Common myeloid progenitor, CD34-positive (primary cell): ENCODE results near the gene GPBP1.

ENCODE experiments used
- CTCF ChIA-PET: fragments of 350-600 bp; sonication (Branson Sonifier 250); formaldehyde crosslinking; loops from one replicate; lab custom pipeline; 2021; ENCODE audit warnings: antibody characterized with exemption; lab: Charles Lee
- POLR2A ChIA-PET: fragments of 350-600 bp; sonication (Branson Sonifier 250); formaldehyde crosslinking; loops from one replicate; lab custom pipeline; 2021; ENCODE audit warnings: antibody characterized with exemption; lab: Charles Lee
- DNase-seq, 3 donors: peaks; one replicate each; pipeline versions ENCODE4 v3.0.0 to v3.0.0-alpha.2; 2013
- H3K27ac ChIP-seq, 2 experiments: 1 replicate in 1 of 2; 2 replicates in 1 of 2; pipeline ENCODE4 v1.7.0; 2013; ENCODE audit warnings: inconsistent platforms in 2 of 2, low read length in 2 of 2, mild to moderate bottlenecking in 2 of 2, low read depth in 1 of 2, moderate library complexity in 1 of 2; ENCODE audit not compliant: severe bottlenecking in 2 of 2, insufficient read depth in 1 of 2, poor library complexity in 1 of 2
- H3K27me3 ChIP-seq, 5 experiments: replicated peaks in 2 of 5; 1 replicate in 3 of 5; 2 replicates in 2 of 5; pipeline versions ENCODE4 v1.6.1 to v1.7.0; 2013; ENCODE audit warnings: low read length in 4 of 5, mild to moderate bottlenecking in 2 of 5, moderate library complexity in 2 of 5, inconsistent platforms in 1 of 5; ENCODE audit not compliant: insufficient read depth in 5 of 5, control insufficient read depth in 4 of 5
- H3K36me3 ChIP-seq, 4 experiments: 1 replicate in 2 of 4; 2 replicates in 2 of 4; pipeline versions ENCODE4 v1.6.1 to v1.7.0; 2013; ENCODE audit warnings: low read length in 3 of 4, control low read depth in 1 of 4, mild to moderate bottlenecking in 1 of 4; ENCODE audit not compliant: control insufficient read depth in 4 of 4, insufficient read depth in 4 of 4
- H3K4me1 ChIP-seq, 4 experiments: 1 replicate in 3 of 4; 2 replicates in 1 of 4; pipeline versions ENCODE4 v1.6.1 to v1.7.1; 2013; ENCODE audit warnings: low read length in 3 of 4, mild to moderate bottlenecking in 3 of 4, control low read depth in 1 of 4, inconsistent platforms in 1 of 4, moderate library complexity in 1 of 4; ENCODE audit not compliant: control insufficient read depth in 4 of 4, insufficient read depth in 4 of 4; ENCODE audit errors: control extremely low read depth in 1 of 4
- H3K4me3 ChIP-seq, 7 experiments: 1 replicate in 4 of 7; 2 replicates in 3 of 7; pipeline versions ENCODE4 v1.5.1 to v1.7.0; 2013; ENCODE audit warnings: mild to moderate bottlenecking in 7 of 7, low read length in 6 of 7, moderate library complexity in 6 of 7, inconsistent platforms in 2 of 7, low read depth in 2 of 7, control low read depth in 1 of 7; ENCODE audit not compliant: insufficient read depth in 4 of 7, control insufficient read depth in 1 of 7; ENCODE audit errors: extremely low read depth in 1 of 7
- H3K9me3 ChIP-seq, 5 experiments: 1 replicate in 4 of 5; 2 replicates in 1 of 5; pipeline versions ENCODE4 v1.6.1 to v1.7.1; 2013; ENCODE audit warnings: low read length in 4 of 5, mild to moderate bottlenecking in 2 of 5, inconsistent platforms in 1 of 5, low read depth in 1 of 5, moderate library complexity in 1 of 5; ENCODE audit not compliant: control insufficient read depth in 4 of 5, insufficient read depth in 2 of 5; ENCODE audit errors: control extremely low read depth in 1 of 5
- WGBS: methylation state at CpG from one replicate; pipeline ENCODE4 v1.1.5; 2013; ENCODE audit not compliant: insufficient coverage; 5-methylcytosine and 5-hydroxymethylcytosine counted together

The GPBP1 gene

GRCh38 chr5:57202811-57203210 lies 29.0 kb downstream of the GPBP1 start:
- Histone ChIP-seq H3K27me3 (no peaks in the 10 kb centered on the region), H3K27ac (no peak overlapping the region), H3K9me3 (no peaks in the 10 kb centered on the region), H3K36me3 (peaks cover 3 to 8% (median 4%) of the 10 kb centered on the region in 4 experiments), H3K4me3 (no peak overlapping the region), H3K4me1 (peaks cover 4 to 28% (median 15%) of the 10 kb centered on the region in 4 experiments)
- WGBS: no CpG with 5 or more reads among the region's 1 CpG
- ChIA-PET CTCF (interaction anchor here (1.2 to 2.6 kb wide), 5 partner anchors 10 to 17 kb away, joined by 3 to 9 read pairs (median 4); no protein-coding TSS in a partner anchor), POLR2A (no interaction called here)
- DNase-seq: no peak

GRCh38 chr5:57207007-57207653 lies 33.3 kb downstream of the GPBP1 start:
- POLR2A ChIA-PET: no interaction called here

GRCh38 chr5:57207681-57208080 lies 33.8 kb downstream of the GPBP1 start:
- WGBS: 100% methylated on average over 7 of the region's 7 CpGs
- Histone ChIP-seq H3K4me3 (no peak overlapping the region), H3K9me3 (peaks cover 0 to 2% (median 0%) of the 10 kb centered on the region in 5 experiments), H3K27ac (no peak overlapping the region), H3K27me3 (no peaks in the 10 kb centered on the region), H3K36me3 (peaks cover 6 to 10% (median 6%) of the 10 kb centered on the region in 4 experiments), H3K4me1 (peaks cover 0 to 17% (median 11%) of the 10 kb centered on the region in 4 experiments)
- DNase-seq: no peak
- CTCF ChIA-PET: interaction anchor here (1.3 to 2.2 kb wide), 3 partner anchors 18 to 31 kb away, joined by 3 to 9 read pairs (median 4); no protein-coding TSS in a partner anchor
- POLR2A ChIA-PET: no interaction called here

More at GRCh38 chr5:57207007-57207653, 33.3 kb downstream of the GPBP1 start:
- CTCF ChIA-PET: interaction anchor here (1.2 to 2.2 kb wide), 4 partner anchors 17 to 32 kb away, joined by 3 to 9 read pairs (median 4); no protein-coding TSS in a partner anchor
- H3K4me3 ChIP-seq: no peak overlapping the region
- H3K4me1 ChIP-seq: peaks cover 0 to 17% (median 11%) of the 10 kb centered on the region in 4 experiments
- DNase-seq: peak in 1 of 3 donors; percentile 27
- no peaks in the 10 kb centered on the region for H3K27me3 ChIP-seq
- peaks cover 0 to 2% (median 0%) of the 10 kb centered on the region in 5 experiments for H3K9me3 ChIP-seq
- no peak overlapping the region for H3K27ac ChIP-seq
- 69% methylated on average over 6 of the region's 7 CpGs for WGBS
- H3K36me3 ChIP-seq: peaks cover 6 to 10% (median 6%) of the 10 kb centered on the region in 4 experiments

GRCh38 chr5:57209316-57210040 lies 35.6 kb downstream of the GPBP1 start:
- H3K27ac ChIP-seq: no peak overlapping the region
- peaks cover 0 to 17% (median 11%) of the 10 kb centered on the region in 4 experiments for H3K4me1 ChIP-seq
- peak in 2 of 3 donors; percentile 46 to 52 for DNase-seq
- H3K36me3 ChIP-seq: peaks cover 9 to 11% (median 10%) of the 10 kb centered on the region in 4 experiments
- POLR2A ChIA-PET: interaction anchor here (0.9 kb wide), 1 partner anchor 36 kb away, joined by 3 read pairs; the partner anchor contains the start of gene GPBP1
- no peaks in the 10 kb centered on the region for H3K27me3 ChIP-seq
- CTCF ChIA-PET: interaction anchor here (1.0 kb wide), 2 partner anchors 10 kb away, joined by 4 read pairs; no protein-coding TSS in a partner anchor
- peaks cover 0 to 2% (median 0%) of the 10 kb centered on the region in 5 experiments for H3K9me3 ChIP-seq
- 0% methylated on average over 1 of the region's 2 CpGs for WGBS
- H3K4me3 ChIP-seq: no peak overlapping the region

- H3K4me1 ChIP-seq: peaks cover 0 to 15% (median 11%) of the 10 kb centered on the region in 4 experiments
- H3K36me3 ChIP-seq: peaks cover 13 to 22% (median 17%) of the 10 kb centered on the region in 4 experiments
- CTCF ChIA-PET: no interaction called here
- no peak overlapping the region for H3K4me3 ChIP-seq
- peak overlapping the region in 1 of 2 experiments; percentile 53 for H3K27ac ChIP-seq
- H3K9me3 ChIP-seq: peaks cover 0 to 2% (median 0%) of the 10 kb centered on the region in 5 experiments
- POLR2A ChIA-PET: interaction anchor here (0.7 kb wide), 1 partner anchor 261 kb away, joined by 3 read pairs; no protein-coding TSS in a partner anchor
- no peak for DNase-seq
- H3K27me3 ChIP-seq: no peaks in the 10 kb centered on the region
Observed at GRCh38 chr5:57210633-57211032, 36.8 kb downstream of the GPBP1 start.

GRCh38 chr5:57211039-57211438 lies 37.2 kb downstream of the GPBP1 start:
- Histone ChIP-seq H3K36me3 (peaks cover 16 to 26% (median 20%) of the 10 kb centered on the region in 4 experiments), H3K4me1 (peaks cover 0 to 15% (median 11%) of the 10 kb centered on the region in 4 experiments), H3K4me3 (no peak overlapping the region), H3K27me3 (no peaks in the 10 kb centered on the region), H3K9me3 (peaks cover 0 to 2% (median 0%) of the 10 kb centered on the region in 5 experiments), H3K27ac (no peak overlapping the region)
- 67% methylated on average over 1 of the region's 5 CpGs for WGBS
- ChIA-PET CTCF (no interaction called here), POLR2A (interaction anchor here (0.7 kb wide), 2 partner anchors 35 to 261 kb away, joined by 3 to 4 read pairs; no protein-coding TSS in a partner anchor)
- DNase-seq: peak in 1 of 3 donors; percentile 21
